NCI-H187 (cell line): ENCODE measurements around the gene PTPRD.

Experiments
- DNase-seq, 2 experiments: peaks; one replicate each; lab custom pipeline; 2025; lab: John Stamatoyannopoulos, UW

Gene PTPRD

GRCh38 chr9:8643896-8644295 is 1968.9 kb downstream of the PTPRD start:
- no peak for DNase-seq

- no peak for DNase-seq
These were observed 1969.3 kb downstream of the PTPRD start for GRCh38 chr9:8643464-8643863.

- no peak for DNase-seq
These were observed 1972.0 kb downstream of the PTPRD start for GRCh38 chr9:8640761-8641160.

GRCh38 chr9:8637626-8638025 is 1975.2 kb downstream of the PTPRD start:
- no peak for DNase-seq

GRCh38 chr9:8633784-8634183 is 1979.0 kb downstream of the PTPRD start:
- no peak for DNase-seq

- DNase-seq, result no peak
These were observed 1980.3 kb downstream of the PTPRD start for GRCh38 chr9:8632493-8632892.

- no peak for DNase-seq
These were observed 1984.0 kb downstream of the PTPRD start for GRCh38 chr9:8628791-8629190.

- peak in 1 of 2 experiments; percentile 46 for DNase-seq
These were observed 1984.7 kb downstream of the PTPRD start for GRCh38 chr9:8627976-8628679.

GRCh38 chr9:8622871-8623270 is 1989.9 kb downstream of the PTPRD start:
- DNase-seq, result no peak

GRCh38 chr9:8622222-8622802 is 1990.5 kb downstream of the PTPRD start:
- no peak for DNase-seq

- no peak for DNase-seq
These were observed 1991.4 kb downstream of the PTPRD start for GRCh38 chr9:8621416-8621815.

- DNase-seq, result no peak
These were observed 1996.4 kb downstream of the PTPRD start for GRCh38 chr9:8616414-8616813.

GRCh38 chr9:8614926-8615440 is 1997.8 kb downstream of the PTPRD start:
- no peak for DNase-seq

- no peak for DNase-seq
These were observed 1999.4 kb downstream of the PTPRD start for GRCh38 chr9:8613346-8613825.

GRCh38 chr9:8611153-8611552 is 2001.6 kb downstream of the PTPRD start:
- DNase-seq, result no peak

- DNase-seq, result no peak
These were observed 2002.5 kb downstream of the PTPRD start for GRCh38 chr9:8610256-8610655.

- DNase-seq, result no peak
These were observed 2007.7 kb downstream of the PTPRD start for GRCh38 chr9:8605096-8605495.

GRCh38 chr9:8604201-8604600 is 2008.6 kb downstream of the PTPRD start:
- no peak for DNase-seq

GRCh38 chr9:8600914-8601680 is 2011.7 kb downstream of the PTPRD start:
- DNase-seq, result no peak

GRCh38 chr9:8599937-8600336 is 2012.9 kb downstream of the PTPRD start:
- no peak for DNase-seq

GRCh38 chr9:8589476-8589875 is 2023.3 kb downstream of the PTPRD start:
- no peak for DNase-seq

- no peak for DNase-seq
These were observed 2027.8 kb downstream of the PTPRD start for GRCh38 chr9:8585036-8585435.

- DNase-seq, result no peak
These were observed 2033.1 kb downstream of the PTPRD start for GRCh38 chr9:8579661-8580060.
